Astrocyte of the hippocampus (primary cell): Measurements from ENCODE around the gene RNF44.

Source experiments
- DNase-seq: peaks from one replicate; pipeline ENCODE4 v3.0.0; 2011; ENCODE audit warnings: low read depth, low spot score

RNF44 gene

DNA sequence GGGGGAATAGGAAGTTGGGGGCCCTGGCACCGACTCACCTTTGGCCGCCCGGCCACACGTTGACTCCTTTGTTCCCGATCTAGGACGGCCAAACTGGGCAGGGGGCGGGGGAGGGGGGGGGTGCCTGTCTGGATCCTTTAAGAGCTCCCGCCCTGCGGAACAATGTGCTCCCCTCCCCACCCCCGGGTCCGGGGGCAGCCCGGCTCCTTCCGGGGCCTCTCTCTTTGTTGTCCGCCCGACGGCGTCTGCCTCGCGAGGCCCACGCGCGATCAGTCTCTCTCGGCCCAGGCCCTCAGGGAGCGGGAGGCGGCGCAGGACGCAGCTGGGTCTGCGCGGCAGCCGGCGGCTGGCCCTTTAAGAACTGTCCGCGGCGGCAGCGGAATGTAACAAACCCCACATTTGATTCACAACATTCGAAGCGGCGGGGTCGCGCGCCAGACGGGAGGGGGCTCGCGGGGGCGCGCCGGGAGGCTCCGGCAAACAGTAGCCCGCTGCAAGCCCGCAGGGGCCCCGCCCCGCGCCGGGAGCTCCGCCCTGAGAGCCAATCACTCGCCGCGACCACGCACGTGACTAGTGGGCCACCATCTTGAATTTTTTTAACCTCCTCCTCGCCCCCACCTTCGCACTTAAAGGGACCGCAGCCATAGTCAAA, at the start of gene RNF44:
Gene RNF44, minus strand, starts transcription at position 501 of the 652 bp plus-strand sequence. CDS start 4,930 bp downstream, outside the sequence.
- DNase-seq: peak; percentile 99

DNA sequence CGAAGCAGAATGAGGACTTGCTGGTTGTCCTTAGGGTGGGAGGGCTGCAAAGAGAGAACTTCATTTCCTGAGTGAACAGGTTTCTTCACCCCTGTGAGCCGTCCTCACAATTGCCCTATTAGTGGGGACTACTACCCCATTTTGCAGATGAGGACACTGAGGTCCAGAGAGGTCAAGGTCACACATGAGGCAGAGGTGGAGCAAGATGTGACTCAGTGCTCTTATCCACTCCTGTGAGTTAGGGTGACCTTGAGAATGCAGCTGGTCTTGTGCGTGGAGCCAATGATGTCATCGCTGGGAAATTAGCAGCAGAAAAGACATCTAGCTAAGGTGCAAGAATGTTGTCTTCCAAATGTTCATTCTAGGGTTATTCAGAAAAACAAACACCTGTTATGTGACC, 45.9 kb upstream of the RNF44 start:
- DNase-seq: no peak

DNA sequence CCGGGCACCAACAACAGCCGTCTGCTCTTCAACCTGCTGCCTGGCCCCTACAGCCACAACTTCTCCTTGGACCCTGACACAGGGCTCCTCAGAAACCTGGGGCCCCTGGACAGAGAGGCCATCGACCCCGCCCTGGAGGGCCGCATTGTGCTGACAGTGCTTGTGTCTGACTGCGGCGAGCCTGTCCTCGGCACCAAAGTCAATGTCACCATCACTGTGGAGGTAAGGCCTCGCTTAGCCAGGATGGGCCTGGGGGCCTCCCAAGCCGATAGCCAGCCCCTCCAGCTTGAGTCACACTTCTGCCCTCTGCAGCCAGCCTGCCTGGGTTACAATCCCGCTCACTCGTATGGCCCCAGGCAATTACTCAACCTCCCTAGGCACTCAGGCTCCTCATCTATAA, 44.2 kb upstream of the RNF44 start:
- DNase-seq: no peak

DNA sequence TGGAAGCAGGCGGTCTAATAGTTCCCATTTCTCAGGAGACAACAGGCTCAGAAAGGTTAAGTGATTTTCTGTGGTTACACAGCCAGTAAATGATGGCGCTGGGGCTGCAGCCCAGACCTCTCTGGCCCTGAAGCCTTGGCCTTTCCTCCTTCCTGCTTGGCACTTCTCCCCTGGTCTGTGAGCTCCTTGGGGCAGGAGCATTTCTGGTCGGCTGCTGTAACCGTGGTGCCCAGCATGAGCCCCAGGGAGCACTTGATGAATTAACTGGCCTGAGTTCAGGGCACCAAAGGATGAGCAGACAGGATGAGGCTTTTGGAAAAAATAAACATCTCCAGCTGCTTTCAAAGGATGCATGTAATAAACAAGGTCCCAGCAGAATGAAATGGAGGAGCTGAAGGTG, 42.1 kb upstream of the RNF44 start:
- no peak for DNase-seq

DNA sequence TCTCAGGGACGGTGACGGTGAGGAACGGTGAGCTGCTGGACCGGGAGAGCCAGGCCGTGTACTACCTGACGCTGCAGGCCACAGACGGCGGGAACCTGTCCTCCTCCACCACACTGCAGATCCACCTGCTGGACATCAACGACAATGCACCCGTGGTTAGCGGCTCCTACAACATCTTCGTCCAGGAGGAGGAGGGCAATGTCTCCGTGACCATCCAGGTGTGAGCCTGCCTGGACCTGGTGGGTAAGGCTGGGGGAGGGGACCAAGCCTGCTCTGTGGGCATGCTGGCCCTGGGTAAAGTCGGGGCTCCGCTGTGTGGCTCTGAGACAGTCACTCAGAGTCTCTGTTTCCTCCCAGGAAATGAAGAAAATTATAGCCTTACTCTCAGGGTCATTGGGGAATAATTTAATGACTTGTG, 41.2 kb upstream of the RNF44 start:
- DNase-seq: peak; percentile 63

DNA sequence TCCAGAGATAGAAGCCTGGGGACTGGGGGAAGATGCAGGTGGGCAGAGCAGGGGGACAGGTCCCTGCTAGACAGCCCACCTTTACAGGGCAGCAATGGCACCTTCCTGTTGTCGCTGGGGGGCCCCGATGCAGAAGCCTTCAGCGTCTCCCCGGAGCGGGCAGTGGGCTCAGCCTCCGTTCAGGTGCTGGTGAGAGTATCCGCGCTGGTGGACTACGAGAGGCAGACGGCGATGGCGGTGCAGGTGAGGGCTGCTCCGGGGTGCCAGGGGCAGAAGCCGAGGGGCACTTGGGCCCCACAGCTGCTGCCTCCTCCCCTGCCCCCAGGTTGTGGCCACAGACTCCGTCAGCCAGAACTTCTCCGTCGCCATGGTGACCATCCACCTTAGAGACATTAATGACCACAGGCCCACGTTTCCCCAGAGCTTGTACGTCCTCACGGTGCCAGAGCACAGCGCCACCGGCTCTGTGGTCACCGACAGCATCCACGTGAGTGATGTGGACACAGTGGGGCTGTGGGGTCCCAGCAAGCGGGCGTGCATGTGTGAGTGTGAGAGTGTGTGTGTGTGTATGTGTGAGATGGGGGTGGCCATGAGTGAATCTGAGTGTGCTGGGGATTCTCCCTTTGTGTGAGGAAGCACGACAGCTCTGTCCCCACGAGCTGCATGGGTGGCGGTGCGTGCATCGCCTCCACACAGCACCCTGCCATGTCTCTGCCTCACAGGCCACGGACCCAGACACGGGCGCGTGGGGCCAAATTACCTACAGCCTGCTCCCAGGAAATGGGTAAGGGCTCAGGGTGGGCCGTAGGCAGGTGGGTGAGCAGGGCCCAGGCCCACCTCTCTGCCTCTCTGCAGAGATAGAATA, 40.3 kb upstream of the RNF44 start:
- no peak for DNase-seq

DNA sequence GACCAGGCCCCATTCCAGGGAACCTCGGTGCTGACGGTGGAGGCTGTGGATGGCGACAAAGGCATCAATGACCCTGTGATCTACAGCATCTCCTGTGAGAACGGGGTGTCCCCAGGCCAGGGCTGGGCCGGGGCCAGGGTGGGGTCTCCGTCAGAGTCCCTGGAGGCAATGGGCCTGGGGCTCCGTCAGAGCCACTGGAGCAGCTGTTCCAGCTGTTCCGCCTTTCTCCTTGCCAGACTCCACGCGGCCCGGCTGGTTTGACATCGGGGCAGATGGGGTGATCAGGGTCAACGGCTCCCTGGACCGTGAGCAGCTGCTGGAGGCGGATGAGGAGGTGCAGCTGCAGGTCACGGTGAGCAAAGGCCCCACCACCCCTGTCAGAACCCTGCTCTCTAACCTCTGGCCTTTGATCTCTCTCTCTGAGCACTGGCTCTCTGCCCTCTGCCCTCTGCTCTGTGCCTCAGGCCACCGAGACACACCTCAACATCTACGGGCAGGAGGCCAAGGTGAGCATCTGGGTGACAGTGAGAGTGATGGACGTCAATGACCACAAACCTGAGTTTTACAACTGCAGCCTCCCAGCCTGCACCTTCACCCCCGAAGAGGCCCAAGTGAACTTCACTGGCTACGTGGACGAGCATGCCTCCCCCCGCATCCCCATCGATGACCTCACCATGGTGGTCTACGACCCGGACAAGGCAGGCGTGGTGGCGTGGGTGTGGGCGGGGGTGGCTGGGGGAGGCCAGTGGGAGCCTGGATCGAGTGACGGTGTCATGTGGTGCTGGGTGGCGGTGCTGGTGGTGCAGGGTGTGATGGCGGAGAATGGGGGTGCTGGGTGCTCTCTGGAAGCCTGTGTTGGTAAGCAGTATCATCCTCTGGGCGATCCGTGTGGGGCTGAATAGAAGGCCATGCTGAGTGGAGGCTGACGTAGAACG, 38.6 kb upstream of the RNF44 start:
- no peak for DNase-seq

DNA sequence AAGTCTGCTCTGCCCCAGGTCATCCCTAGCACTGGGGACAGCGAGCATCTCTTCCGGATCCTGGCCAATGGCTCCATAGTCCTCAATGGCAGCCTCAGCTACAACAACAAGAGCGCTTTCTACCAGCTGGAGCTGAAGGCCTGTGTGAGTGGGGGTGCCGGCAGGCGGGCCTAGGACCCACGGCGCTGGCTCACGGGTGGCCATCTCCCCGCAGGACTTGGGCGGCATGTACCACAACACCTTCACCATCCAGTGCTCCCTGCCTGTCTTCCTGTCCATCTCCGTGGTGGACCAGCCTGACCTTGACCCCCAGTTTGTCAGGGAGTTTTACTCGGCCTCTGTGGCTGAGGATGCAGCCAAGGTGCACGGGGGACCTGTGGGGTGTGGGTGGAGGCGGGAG, 37.9 kb upstream of the RNF44 start:
- no peak for DNase-seq

DNA sequence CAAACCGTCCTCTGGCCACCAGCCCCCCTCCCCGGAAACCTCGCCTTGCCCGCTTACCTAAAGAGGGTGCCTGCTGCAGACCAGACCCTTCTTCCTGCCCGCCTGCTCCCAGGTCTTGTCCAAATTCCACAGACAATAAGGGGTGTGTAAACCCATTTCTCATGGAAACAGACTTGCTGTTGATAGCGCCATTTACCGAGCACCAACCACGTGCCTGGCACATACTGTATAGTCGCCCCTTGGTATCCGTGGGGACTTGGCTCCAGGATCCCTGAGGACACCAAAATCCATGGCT, 37.0 kb upstream of the RNF44 start:
- DNase-seq: no peak

DNA sequence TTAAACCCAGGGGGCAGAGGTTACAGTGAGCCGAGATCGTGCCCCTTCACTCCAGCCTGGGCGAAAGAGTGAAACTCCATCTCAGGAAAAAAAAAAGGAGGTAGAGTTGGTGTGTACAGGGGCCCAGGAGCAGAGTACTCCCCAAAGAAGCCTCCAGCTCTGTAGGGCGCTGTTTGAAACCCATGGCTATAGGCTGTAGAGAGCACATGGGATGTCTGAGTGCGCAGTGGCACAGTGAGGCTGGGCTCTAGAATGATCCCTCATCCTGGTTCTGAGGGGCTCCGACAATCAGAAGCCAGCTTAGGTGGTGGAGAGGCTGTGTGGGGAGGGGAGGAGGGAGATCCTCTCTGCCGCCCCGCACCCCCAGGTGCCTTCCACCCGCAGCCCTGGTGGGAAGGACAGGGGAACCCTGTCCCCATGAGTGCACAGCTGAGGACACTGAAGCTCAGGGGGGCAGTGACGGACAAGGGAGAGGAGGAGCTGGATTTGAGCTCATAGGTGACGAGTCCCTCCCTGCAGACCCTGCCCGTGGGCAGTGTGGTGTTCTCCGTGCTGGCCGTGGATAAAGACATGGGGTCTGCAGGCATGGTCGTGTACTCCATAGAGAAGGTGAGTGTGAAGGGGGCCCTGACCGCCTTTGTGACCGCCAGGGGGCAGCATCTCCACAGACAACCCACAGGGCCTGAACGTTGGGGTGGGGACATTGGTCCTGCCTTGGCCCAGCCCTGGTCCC, 36.5 kb upstream of the RNF44 start:
- peak; percentile 74 for DNase-seq

DNA sequence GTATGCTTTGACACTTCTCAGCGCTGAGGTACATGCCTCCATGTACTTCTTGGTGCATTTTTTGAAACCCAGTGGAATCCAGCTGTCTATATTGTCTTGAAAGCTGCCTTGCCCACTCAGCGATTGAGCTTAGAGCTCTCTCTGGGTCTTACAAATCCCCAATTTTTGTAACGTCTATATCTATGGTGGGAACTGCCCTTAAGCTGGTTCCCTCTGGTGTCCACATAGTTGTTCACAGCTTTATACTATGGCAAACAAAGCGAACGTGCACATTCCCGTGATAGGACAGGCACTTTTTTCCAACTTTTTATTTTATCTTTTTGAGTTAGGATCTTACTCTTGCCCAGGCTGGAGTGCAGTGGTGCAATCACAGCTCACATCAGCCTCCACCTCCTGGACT, 32.8 kb upstream of the RNF44 start:
- no peak for DNase-seq

DNA sequence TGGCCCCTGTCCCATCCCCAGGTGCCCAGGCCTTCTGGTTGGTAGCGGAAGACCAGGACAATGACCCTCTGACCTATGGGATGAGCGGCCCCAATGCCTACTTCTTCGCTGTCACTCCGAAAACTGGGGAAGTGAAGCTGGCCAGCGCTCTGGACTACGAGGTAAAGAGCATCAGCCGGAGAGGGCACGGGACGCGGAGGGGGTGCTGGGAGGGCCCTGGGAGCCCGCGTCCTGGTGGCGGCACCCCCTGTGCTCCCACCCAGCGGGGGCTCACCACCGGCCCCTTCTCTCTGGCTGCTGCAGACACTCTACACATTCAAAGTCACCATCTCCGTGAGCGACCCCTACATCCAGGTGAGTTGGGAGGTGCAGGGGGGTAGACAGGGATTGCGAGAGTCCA, 31.5 kb upstream of the RNF44 start:
- DNase-seq: no peak

DNA sequence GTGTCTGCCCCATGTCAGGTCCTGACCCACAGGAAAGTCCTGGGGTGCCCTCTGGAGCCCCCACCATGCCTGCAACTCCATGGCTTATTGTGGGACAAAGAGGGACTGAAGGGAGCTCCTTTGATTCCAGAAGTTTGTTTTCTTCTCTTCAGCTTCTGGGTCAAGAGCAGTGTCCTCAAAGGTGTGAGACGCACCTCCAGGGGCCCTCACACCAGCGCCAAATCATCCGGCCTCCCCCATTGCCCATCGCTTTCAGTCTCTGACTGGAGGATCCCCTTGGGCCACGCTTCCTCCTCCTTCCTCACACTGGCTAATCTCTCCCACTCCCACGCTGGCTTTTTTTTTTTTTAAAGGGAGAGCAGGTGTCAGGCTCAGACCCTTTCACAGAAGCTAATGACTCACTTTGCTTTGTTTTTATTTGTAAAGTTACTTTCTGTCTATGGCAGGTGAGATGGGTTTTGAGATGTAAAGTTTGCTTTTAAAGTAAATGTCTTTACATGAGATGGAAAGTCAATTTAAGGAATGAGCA, 28.6 kb upstream of the RNF44 start:
- DNase-seq: no peak

DNA sequence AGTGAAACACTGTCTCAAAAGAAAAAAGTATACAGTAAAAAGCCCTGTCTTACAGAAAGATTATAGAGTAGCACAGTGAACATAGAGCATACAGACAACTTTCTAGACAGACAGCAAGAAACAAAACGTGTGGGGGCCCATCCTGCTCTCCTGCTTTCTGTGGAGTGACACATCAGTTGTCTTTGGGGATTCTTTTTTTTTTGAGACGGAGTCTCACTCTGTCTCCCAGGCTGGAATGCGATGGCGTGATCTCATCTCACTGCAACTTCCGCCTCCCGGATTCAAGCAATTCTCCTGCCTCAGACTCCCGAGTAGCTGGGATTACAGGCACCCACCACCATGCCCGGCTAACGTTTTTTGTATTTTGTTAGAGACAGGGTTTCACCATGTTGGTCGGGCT, 26.8 kb upstream of the RNF44 start:
- no peak for DNase-seq

DNA sequence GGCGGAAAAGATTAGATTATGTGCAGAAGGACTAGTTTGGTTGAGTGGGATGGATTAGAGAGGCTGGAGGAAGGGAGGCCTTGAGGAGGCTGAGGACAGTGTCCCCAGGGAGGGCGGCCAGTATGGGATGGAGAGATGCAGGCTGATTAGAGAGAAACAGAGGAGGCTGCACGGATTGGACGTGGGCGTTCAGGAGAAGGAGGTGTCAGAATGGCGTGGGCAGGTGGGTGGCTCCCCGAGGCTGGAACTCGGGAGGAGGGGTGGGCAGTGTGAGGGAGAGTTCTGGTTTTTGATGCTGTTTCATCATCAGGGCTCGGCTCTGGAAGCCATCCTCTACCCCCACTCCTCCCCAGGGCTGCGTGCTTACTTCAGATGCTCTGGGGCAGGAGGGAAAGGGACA, 25.0 kb upstream of the RNF44 start:
- no peak for DNase-seq

DNA sequence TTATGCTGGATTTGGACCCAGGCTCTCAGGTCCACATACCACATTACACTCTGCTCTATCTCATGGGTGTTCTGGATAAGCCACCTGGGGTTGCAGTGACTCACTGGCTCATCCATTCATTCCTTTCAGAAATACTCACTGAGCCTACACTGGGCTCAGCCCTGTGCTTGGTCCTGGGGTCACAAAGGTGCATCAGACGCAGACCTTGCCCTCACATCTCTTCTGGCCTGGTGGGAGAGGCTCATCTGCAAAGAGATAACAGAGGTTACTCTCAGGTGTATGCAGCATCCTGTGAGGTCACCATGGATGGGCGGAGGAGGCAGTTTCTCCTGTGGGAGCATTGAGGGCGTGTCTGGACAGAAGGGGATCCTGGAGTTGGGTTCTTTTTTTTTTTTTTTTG, 24.1 kb upstream of the RNF44 start:
- no peak for DNase-seq

DNA sequence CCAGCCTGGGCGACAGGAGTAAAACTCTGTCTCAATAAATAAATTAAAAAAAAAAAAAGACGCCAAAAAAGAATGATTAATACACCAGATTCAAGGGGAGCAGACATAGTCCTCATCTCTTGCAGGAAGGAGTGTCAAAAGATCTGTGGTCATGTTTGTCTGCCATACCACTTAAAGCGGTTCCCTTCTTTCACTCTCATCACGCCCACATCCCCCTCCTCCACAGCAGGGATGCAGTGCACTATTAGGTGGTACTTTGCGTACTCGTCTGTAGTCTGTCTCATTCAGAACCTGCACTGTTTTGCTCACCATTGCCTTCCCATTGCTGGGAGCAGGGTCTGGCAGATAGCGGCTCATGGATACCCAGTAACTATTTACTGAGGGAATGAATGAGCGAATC, 23.2 kb upstream of the RNF44 start:
- DNase-seq: no peak

DNA sequence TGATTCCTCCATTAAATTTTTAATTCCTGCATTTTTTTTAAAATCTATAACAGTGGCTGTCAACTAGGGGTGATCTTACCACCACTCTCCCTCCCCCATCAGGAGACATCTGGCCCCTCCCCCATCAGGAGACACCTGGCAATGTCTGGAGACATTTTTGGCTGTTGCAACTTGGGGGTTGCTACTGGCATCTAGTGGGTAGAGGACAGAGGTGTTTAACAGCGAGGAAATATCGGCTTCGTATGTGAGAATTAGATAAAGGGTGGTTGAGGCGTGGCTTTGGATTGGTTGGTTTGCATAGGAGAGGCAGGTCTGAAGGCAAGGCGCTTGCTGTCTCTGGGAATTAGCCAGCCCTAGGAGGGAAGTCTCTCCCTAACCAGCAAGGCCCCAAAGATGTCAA, 22.5 kb upstream of the RNF44 start:
- no peak for DNase-seq

DNA sequence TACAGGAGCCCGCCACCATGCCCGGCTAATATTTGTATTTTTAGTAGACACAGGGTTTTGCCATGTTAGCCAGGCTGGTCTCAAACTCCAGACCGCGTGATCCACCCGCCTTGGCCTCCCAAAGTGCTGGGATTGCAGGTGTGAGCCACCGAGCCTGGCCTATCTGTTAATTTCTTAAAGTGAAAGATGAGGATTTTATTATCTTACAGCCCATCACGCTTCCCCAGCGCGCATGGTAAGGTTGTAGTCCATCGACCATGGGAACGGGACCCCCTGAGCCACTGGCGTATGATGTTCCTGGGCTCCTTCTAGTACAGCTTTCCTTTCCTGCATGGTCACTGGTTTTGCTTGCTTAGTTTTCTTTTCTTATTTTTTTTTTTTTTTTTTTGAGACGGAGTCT, 20.6 kb upstream of the RNF44 start:
- DNase-seq: no peak

DNA sequence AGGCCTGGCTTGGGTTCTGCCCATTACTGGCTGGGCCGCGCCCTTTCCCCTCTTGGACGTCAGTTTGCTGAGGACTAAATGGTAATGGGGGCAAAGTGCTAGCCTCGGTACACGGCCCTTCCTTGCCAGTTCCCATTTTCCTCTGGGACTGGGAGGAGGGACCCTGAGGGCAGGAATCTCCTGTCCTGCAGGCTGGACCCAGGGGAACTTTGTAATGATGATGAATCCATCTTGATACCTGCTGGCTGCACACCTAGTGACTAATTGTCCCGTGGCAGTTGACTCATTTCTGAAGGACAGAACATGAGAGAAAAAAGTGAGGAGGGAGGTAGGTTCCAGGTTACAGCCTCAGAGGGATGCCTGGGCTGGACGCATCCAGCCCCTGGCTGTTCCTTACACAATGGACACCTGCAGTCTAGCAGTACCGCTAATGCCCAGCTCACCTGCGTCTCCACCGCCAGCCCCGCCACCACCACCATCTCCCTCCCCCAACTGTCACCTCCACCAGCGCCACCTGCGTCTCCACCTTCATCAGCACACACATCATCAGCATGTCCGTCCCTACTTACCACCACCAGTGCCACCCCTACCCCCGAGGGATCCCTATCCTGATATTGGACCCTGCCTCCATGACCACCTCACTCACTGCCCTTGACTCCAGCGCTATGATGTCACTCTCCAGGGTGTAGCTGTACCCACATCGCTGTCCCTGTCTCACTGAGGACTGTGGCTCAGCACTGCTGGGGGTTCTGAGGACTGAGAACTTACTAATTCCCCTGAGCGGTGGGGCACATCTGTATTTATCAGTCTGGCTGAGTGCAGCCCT, 16.3 kb upstream of the RNF44 start:
- DNase-seq: no peak
